GM12878 (cell line): Measurements from ENCODE around the gene PRKCG. TPM values are rescaled to one million over a fixed set of nuclear protein-coding genes. Genes with fewer than 3 reads are reported as not detected.
A peak's percentile ranks its signal among the peaks of the same experiment; 100 is the strongest.

ENCODE experiments used
- ATAC-seq: fragments of 200-7000 bp; cut with Tn5 transposase; 3 replicates; pipeline ENCODE4 v1.9.1; 2020; ENCODE audit warnings: mild to moderate bottlenecking, moderate library complexity
- BruUV-seq: library from RNA; stranded (reverse); fragments of 400-500 nt; replicated peaks from 2 replicates; lab custom pipeline; 2021; lab: Mats Ljungman, UMichigan
- CTCF ChIA-PET: fragments of 300-600 bp; sonication (Branson Sonifier 250); formaldehyde crosslinking; extraction: SDS; loops from one replicate; lab custom pipeline; 2021; ENCODE audit warnings: inconsistent platforms; lab: Yijun Ruan, JAX
- POLR2A ChIA-PET: fragments of 350-600 bp; formaldehyde crosslinking; extraction: SDS; loops from one replicate; lab custom pipeline; 2021; ENCODE audit warnings: inconsistent platforms; lab: Charles Lee
- RAD21 ChIA-PET: fragments of 300-600 bp; sonication (Branson Sonifier 250); formaldehyde crosslinking; loops from one replicate; lab custom pipeline; 2023; ENCODE audit warnings: antibody characterized with exemption; ENCODE audit not compliant: unreplicated experiment; lab: Charles Lee
- SMC1A ChIA-PET: fragments of 300-600 bp; sonication (Branson Sonifier 250); formaldehyde crosslinking; loops from one replicate; lab custom pipeline; 2023; ENCODE audit not compliant: unreplicated experiment, uncharacterized antibody; lab: Charles Lee
- DNase-seq: peaks from one replicate; pipeline ENCODE4 v3.0.0-alpha.2; 2011; ENCODE audit warnings: low read depth, low spot score
- FAIRE-seq: peaks from 3 replicates; lab custom pipeline; 2011; peaks lifted over from hg19 to GRCh38; lab: Jason Lieb, UNC
- H2AFZ ChIP-seq: 2 replicates; pipeline ENCODE4 v1.6.0; 2011; ENCODE audit warnings: low read depth, low read length, control low read depth; ENCODE audit not compliant: control insufficient read depth
- H3K27ac ChIP-seq: 2 replicates; pipeline ENCODE4 v1.5.1; 2011; ENCODE audit warnings: control low read depth; ENCODE audit not compliant: control insufficient read depth, insufficient read depth
- H3K27me3 ChIP-seq, 2 experiments: replicated peaks in 1 of 2; 2 replicates each; pipeline versions ENCODE4 v1.6.0 to v1.6.1; 2011; ENCODE audit warnings: low read length in 1 of 2; ENCODE audit not compliant: control insufficient read depth in 2 of 2, insufficient read depth in 2 of 2
- H3K36me3 ChIP-seq, 2 experiments: 2 replicates each; pipeline ENCODE4 v1.5.1; 2011; ENCODE audit warnings: low read length in 1 of 2; ENCODE audit not compliant: control insufficient read depth in 2 of 2, insufficient read depth in 2 of 2
- H3K4me1 ChIP-seq: 2 replicates; pipeline ENCODE4 v1.6.1; 2011; ENCODE audit warnings: mild to moderate bottlenecking, low read length, moderate library complexity, mixed read lengths; ENCODE audit not compliant: control insufficient read depth, insufficient read depth
- H3K4me2 ChIP-seq: 2 replicates; pipeline ENCODE4 v1.6.0; 2011; ENCODE audit warnings: control low read depth; ENCODE audit not compliant: control insufficient read depth, insufficient read depth
- H3K4me3 ChIP-seq: fragments of 200-600 bp; sonication (generic); 2 replicates; pipeline ENCODE4 v1.5.1; 2016
- H3K79me2 ChIP-seq: 2 replicates; pipeline ENCODE4 v1.6.0; 2011; ENCODE audit warnings: low read length; ENCODE audit not compliant: control insufficient read depth, insufficient read depth
- H3K9ac ChIP-seq: 2 replicates; pipeline ENCODE4 v1.8.0; 2011; ENCODE audit warnings: low read length, control low read depth, mixed read lengths; ENCODE audit not compliant: control insufficient read depth, insufficient read depth
- H3K9me3 ChIP-seq: replicated peaks from 3 replicates; pipeline ENCODE4 v1.5.1; 2011; ENCODE audit warnings: mild to moderate bottlenecking, low read length; ENCODE audit not compliant: control insufficient read depth, insufficient read depth
- H4K20me1 ChIP-seq: 2 replicates; pipeline ENCODE4 v1.6.0; 2011; ENCODE audit not compliant: control insufficient read depth, insufficient read depth
- GATAD2B ChIP-seq: fragments of 450-650 bp; conservative IDR thresholded peaks from 2 replicates; pipeline ENCODE4 v1.6.1; 2017; ENCODE audit warnings: low read depth, mild to moderate bottlenecking, moderate library complexity
- HCFC1 ChIP-seq: fragments of 150-350 bp; IDR thresholded peaks from 2 replicates; pipeline ENCODE4 v1.6.1; 2014; ENCODE audit warnings: low read length
- HDAC2 ChIP-seq: fragments of 200-600 bp; sonication (generic); IDR thresholded peaks from 2 replicates; pipeline ENCODE4 v1.6.1; 2017
- HDGF ChIP-seq: fragments of 450-650 bp; IDR thresholded peaks from 2 replicates; pipeline ENCODE4 v1.6.1; 2016; ENCODE audit warnings: antibody characterized with exemption
- HSF1 ChIP-seq: fragments of 150-350 bp; IDR thresholded peaks from 2 replicates; pipeline ENCODE4 v1.6.1; 2014; ENCODE audit warnings: mild to moderate bottlenecking, low read depth, low read length
- IRF4 ChIP-seq: IDR thresholded peaks from 2 replicates; pipeline ENCODE4 v1.6.1; 2011; ENCODE audit warnings: low read depth, low read length
- JUNB ChIP-seq: IDR thresholded peaks from 2 replicates; pipeline ENCODE4 v1.6.1; 2016; ENCODE audit warnings: antibody characterized with exemption, mild to moderate bottlenecking
- POLR2AphosphoS5 ChIP-seq: IDR thresholded peaks from 2 replicates; pipeline ENCODE4 v1.6.1; 2011; ENCODE audit warnings: mild to moderate bottlenecking, low read length, inconsistent platforms
- SIX5 ChIP-seq: IDR thresholded peaks from 2 replicates; pipeline ENCODE4 v1.6.1; 2011; ENCODE audit warnings: mild to moderate bottlenecking, low read depth, low read length, moderate library complexity; ENCODE audit not compliant: severe bottlenecking
- TBL1XR1 ChIP-seq: IDR thresholded peaks from 2 replicates; pipeline ENCODE4 v1.6.1; 2012; ENCODE audit warnings: low read depth, low read length, improper control_type of control experiment
- USF1 ChIP-seq: IDR thresholded peaks from 2 replicates; pipeline ENCODE4 v1.6.1; 2011; ENCODE audit warnings: borderline replicate concordance, low read depth, mild to moderate bottlenecking, moderate library complexity, mixed read lengths, low read length; ENCODE audit not compliant: insufficient read depth; ENCODE audit errors: extremely low read length
- WGBS: methylation state at CpG from one replicate; pipeline ENCODE4 v1.1.6; 2016; ENCODE audit warnings: low lambda C conversion rate; ENCODE audit not compliant: insufficient replicate concordance, insufficient coverage; ENCODE audit errors: missing lambda C conversion rate; 5-methylcytosine and 5-hydroxymethylcytosine counted together
- in situ Hi-C: fragments of 300-500 bp; cut with MboI; formaldehyde crosslinking; loops from 9 replicates; pipeline ENCODE4 v1.14.3; 2018; ENCODE audit warnings: mixed read lengths
- intact Hi-C: fragments of 100-400 bp; cut with micrococcal nuclease; formaldehyde crosslinking; loops from one replicate; pipeline ENCODE4 v1.14.2; 2022; ENCODE audit not compliant: unreplicated experiment
- polyA plus RNA-seq, 11 experiments: library from polyadenylated mRNA; depleted of rRNA in 4 of 11; unstranded in 6 of 11; stranded (reverse) in 5 of 11; fragments of >200 nt; fragmentation: Nextera tagmentation in 4 of 11; fragmentation: Illumina TruSeq in 1 of 11; extraction: Ambion mirVana in 4 of 11; extraction: Trizol in 1 of 11; gene quantifications; 1 replicate in 1 of 11; 2 replicates in 10 of 11; pipeline versions ENCODE4 v1.2.1 to v1.2.3, GENCODE V29; 2011 to 2016; ENCODE audit warnings: inconsistent platforms in 2 of 11, missing spikeins in 2 of 11, low read depth in 1 of 11
- total RNA-seq, 4 experiments: library from RNA; depleted of rRNA in 3 of 4; stranded (reverse); fragments of >200 nt in 3 of 4; fragmentation: Illumina TruSeq in 1 of 4; extraction: Trizol in 1 of 4; gene quantifications; 2 replicates each; pipeline versions ENCODE4 v1.2.1 to v1.2.3, GENCODE V29; 2013 to 2021
- TF ChIP-seq, protein P1 (sequence below): fragments of 450-650 bp; IDR thresholded peaks from 2 replicates; pipeline ENCODE4 v1.6.1; 2014; ENCODE audit warnings: mild to moderate bottlenecking
- TF ChIP-seq, protein P2 (sequence below): IDR thresholded peaks from 2 replicates; pipeline ENCODE4 v1.6.1; 2012; ENCODE audit warnings: low read length, inconsistent platforms

PRKCG gene
- total and polyA plus RNA-seq, 10 of the 15 experiments (the other 5 are each of a cell fraction or from before 2014, with no cell fraction given): not detected

DNA sequence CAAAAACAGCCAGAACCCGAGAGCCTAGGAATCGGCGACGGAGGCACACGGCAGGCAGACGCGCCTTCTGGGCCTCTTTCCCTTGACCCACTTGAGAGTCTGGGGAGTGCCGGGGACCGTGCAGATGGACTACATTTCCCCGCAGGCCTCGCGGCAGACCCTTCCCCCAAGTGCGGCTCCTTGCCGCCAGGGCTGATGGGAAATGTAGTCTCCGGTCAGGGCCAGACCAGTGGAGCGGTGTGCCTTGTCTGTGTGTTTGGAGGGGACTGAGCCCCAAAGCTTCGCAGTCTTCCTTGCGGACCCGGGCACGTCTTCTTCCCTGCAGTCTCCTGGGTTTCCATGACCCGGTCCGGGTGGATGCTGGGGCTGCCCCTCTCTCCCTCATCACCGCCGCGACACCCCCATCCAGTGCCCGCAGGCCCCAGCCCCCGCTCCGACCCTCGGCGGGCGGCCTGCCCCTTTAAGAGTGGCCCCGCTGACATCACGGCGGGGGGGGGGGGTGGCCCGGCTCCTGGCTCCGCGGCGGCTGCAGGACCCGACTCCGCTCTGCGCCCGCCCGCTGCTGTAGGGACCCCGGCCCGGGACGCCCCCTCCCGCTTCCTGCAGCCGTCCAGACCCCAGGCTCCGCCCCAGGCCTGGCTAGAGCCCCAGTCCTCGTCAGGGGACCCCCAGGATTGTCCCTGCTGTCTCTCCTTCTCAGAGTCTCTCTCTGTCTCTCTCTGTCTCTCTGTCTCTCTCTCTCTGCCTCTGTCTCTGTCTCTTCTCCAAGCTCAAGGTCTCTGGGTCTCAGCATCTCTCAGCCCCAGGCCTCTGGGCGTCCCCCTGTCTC is 26.3 kb downstream of the PRKCG start:
- ChIA-PET SMC1A (no interaction called here), RAD21 (no interaction called here), CTCF (no interaction called here), POLR2A (no interaction called here)
- H3K36me3 ChIP-seq: no peaks in the 10 kb centered on the region
- WGBS: 15% methylated on average over 21 of the region's 51 CpGs
- no peak for DNase-seq
- no peak overlapping the region for H3K27ac ChIP-seq
- no peak overlapping the region for H3K9ac ChIP-seq
- TF ChIP-seq IRF4: no peak
- peak; percentile 60; the same call in 1 of the 2 replicates for TF ChIP-seq HCFC1
- TF ChIP-seq SIX5: peak; percentile 57
- no peak for TF ChIP-seq POLR2AphosphoS5
- TF ChIP-seq, protein P1, sequence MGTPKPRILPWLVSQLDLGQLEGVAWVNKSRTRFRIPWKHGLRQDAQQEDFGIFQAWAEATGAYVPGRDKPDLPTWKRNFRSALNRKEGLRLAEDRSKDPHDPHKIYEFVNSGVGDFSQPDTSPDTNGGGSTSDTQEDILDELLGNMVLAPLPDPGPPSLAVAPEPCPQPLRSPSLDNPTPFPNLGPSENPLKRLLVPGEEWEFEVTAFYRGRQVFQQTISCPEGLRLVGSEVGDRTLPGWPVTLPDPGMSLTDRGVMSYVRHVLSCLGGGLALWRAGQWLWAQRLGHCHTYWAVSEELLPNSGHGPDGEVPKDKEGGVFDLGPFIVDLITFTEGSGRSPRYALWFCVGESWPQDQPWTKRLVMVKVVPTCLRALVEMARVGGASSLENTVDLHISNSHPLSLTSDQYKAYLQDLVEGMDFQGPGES: no peak
- no peak overlapping the region for H3K4me2 ChIP-seq
- H3K27me3 ChIP-seq: no peaks in the 10 kb centered on the region
- no peak overlapping the region for H2AFZ ChIP-seq
- no peak overlapping the region for H3K4me3 ChIP-seq
- no peaks in the 10 kb centered on the region for H4K20me1 ChIP-seq
- in situ Hi-C loops (no loop called here), intact Hi-C loops (no loop called here)
- ATAC-seq: no peak
- no peaks in the 10 kb centered on the region for H3K4me1 ChIP-seq
- H3K79me2 ChIP-seq: no peaks in the 10 kb centered on the region
- FAIRE-seq: no peak
- no TSS peak for BruUV-seq
- no peaks in the 10 kb centered on the region; the same call in 2 of the 3 replicates for H3K9me3 ChIP-seq

- intact Hi-C loops: no loop called here
- no peak within 1 kb of the TSS for H3K9ac ChIP-seq
- TF ChIP-seq GATAD2B (no peak), HSF1 (no peak), JUNB (no peak), USF1 (no peak), HDAC2 (no peak), HDGF (no peak), TBL1XR1 (no peak)
- TF ChIP-seq, protein P2, sequence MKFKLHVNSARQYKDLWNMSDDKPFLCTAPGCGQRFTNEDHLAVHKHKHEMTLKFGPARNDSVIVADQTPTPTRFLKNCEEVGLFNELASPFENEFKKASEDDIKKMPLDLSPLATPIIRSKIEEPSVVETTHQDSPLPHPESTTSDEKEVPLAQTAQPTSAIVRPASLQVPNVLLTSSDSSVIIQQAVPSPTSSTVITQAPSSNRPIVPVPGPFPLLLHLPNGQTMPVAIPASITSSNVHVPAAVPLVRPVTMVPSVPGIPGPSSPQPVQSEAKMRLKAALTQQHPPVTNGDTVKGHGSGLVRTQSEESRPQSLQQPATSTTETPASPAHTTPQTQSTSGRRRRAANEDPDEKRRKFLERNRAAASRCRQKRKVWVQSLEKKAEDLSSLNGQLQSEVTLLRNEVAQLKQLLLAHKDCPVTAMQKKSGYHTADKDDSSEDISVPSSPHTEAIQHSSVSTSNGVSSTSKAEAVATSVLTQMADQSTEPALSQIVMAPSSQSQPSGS: no peak
Observed at GRCh38 chr19:53908935-53909415, 27.0 kb downstream of the PRKCG start, which contains the start of gene CACNG7. Gene CACNG7 (plus strand): TSS chr19:53909278. CDS start chr19:53912832, 3,554 bp downstream.

More at GRCh38 chr19:53908935-53909415, 27.0 kb downstream of the PRKCG start, which contains the start of gene CACNG7:
- no peaks in the 10 kb centered on the region; the same call in 2 of the 3 replicates for H3K9me3 ChIP-seq
- ChIA-PET SMC1A (no interaction called here), CTCF (no interaction called here), POLR2A (no interaction called here), RAD21 (no interaction called here)
- H3K79me2 ChIP-seq: no peaks in the 10 kb centered on the region
- no peaks in the 10 kb centered on the region for H4K20me1 ChIP-seq
- no peak within 1 kb of the TSS for H3K27ac ChIP-seq
- BruUV-seq: no TSS peak
- WGBS: 28% methylated on average over 4 of the region's 28 CpGs
- no peaks in the 10 kb centered on the region for H3K36me3 ChIP-seq
- no peak within 1 kb of the TSS for H2AFZ ChIP-seq
- no peak within 1 kb of the TSS for H3K4me3 ChIP-seq
- in situ Hi-C loops: no loop called here
- DNase-seq (no peak), FAIRE-seq (no peak), ATAC-seq (no peak)
- H3K4me1 ChIP-seq: no peaks in the 10 kb centered on the region
- no peaks in the 10 kb centered on the region for H3K27me3 ChIP-seq
- H3K4me2 ChIP-seq: no peak within 1 kb of the TSS
